ENCODE data around the gene RBM23. TPM values are rescaled to one million over a fixed set of nuclear protein-coding genes. Genes with fewer than 3 reads are reported as not detected.

The RBM23 gene
- total and polyA plus RNA-seq, 2 donors (not counting 3 experiments of a cell fraction or from before 2014, with no cell fraction given) = 67.7 to 68.9 TPM

DNA sequence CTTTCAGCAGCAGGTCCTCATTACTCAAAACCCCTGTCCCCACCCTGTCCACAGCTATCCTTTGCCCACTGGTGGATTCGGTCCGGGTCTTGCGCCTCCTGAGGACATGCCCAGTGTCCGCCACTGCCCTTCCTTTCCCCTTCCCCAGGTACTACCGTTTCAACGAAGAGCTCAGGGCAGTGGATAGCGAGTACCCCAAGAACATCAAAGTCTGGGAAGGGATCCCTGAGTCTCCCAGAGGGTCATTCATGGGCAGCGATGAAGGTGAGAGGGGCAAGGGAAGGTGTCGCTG lies 73.9 kb downstream of the RBM23 start:
- DNase-seq (ENCODE audit: low read depth, low spot score) (no peak), FAIRE-seq (no peak)
- H3K27me3 ChIP-seq (ENCODE audit: control insufficient read depth in 2 of 2, insufficient read depth in 2 of 2, low read length in 2 of 2) = no peaks in the 10 kb centered on the region
- H3K27ac ChIP-seq (ENCODE audit: insufficient read depth, low read depth, low read length) = no peak overlapping the region
- ChIA-PET CTCF (interaction anchor here (1.2 to 1.6 kb wide), 2 partner anchors 22 to 275 kb away, joined by 5 read pairs; no protein-coding TSS in a partner anchor), POLR2A (no interaction called here)
- no peaks in the 10 kb centered on the region for H3K9me1 ChIP-seq (replicated peaks; ENCODE audit: control insufficient read depth, extremely low read depth, insufficient read depth, low read length)
- no peak overlapping the region for H3K4me3 ChIP-seq (replicated peaks in 1 of 3; ENCODE audit: insufficient read depth in 1 of 3, low read depth in 1 of 3, low read length in 3 of 3)
- H4K20me1 ChIP-seq (replicated peaks; ENCODE audit: control insufficient read depth, extremely low read depth, insufficient read depth, low read length) = no peaks in the 10 kb centered on the region
- dilution Hi-C loops (cut with MboI; ENCODE audit: extremely low pct_ligation_motif_present, low sequenced_read_pairs) = no loop called here
- H3K9me3 ChIP-seq (replicated peaks; ENCODE audit: control insufficient read depth, insufficient read depth, low read length) = no peaks in the 10 kb centered on the region
- H3K4me2 ChIP-seq (ENCODE audit: insufficient read depth, low read length) = no peak overlapping the region
- no peak overlapping the region for H3K9ac ChIP-seq (replicated peaks; ENCODE audit: extremely low read depth, insufficient read depth, low read length)
- intact Hi-C loops (cut with micrococcal nuclease) = no loop called here
- H3K4me1 ChIP-seq (ENCODE audit: control insufficient read depth, extremely low read depth, insufficient read depth, low read length) = peaks cover 50% of the 10 kb centered on the region
- no peak overlapping the region for H2AFZ ChIP-seq (ENCODE audit: low read depth, low read length)
- peaks cover 62% of the 10 kb centered on the region for H3K79me2 ChIP-seq (ENCODE audit: control insufficient read depth, insufficient read depth, low read length)
- peaks cover 36 to 59% of the 10 kb centered on the region in 2 experiments for H3K36me3 ChIP-seq (ENCODE audit: control insufficient read depth in 2 of 2, extremely low read depth in 1 of 2, insufficient read depth in 2 of 2, low read length in 2 of 2)
- no TSS peak for BruUV-seq (replicated peaks)
- TF ChIP-seq POLR2AphosphoS5 (IDR thresholded peaks at IDR 0.05; ENCODE audit: insufficient read depth, low read depth, low read length) = no peak
- no peak for TF ChIP-seq EZH2 (IDR thresholded peaks at IDR 0.05; ENCODE audit: borderline replicate concordance, low read depth, low read length, severe bottlenecking)
- no peak for TF ChIP-seq FOS (IDR thresholded peaks at IDR 0.05; ENCODE audit: borderline replicate concordance, insufficient read depth, low read length)

DNA sequence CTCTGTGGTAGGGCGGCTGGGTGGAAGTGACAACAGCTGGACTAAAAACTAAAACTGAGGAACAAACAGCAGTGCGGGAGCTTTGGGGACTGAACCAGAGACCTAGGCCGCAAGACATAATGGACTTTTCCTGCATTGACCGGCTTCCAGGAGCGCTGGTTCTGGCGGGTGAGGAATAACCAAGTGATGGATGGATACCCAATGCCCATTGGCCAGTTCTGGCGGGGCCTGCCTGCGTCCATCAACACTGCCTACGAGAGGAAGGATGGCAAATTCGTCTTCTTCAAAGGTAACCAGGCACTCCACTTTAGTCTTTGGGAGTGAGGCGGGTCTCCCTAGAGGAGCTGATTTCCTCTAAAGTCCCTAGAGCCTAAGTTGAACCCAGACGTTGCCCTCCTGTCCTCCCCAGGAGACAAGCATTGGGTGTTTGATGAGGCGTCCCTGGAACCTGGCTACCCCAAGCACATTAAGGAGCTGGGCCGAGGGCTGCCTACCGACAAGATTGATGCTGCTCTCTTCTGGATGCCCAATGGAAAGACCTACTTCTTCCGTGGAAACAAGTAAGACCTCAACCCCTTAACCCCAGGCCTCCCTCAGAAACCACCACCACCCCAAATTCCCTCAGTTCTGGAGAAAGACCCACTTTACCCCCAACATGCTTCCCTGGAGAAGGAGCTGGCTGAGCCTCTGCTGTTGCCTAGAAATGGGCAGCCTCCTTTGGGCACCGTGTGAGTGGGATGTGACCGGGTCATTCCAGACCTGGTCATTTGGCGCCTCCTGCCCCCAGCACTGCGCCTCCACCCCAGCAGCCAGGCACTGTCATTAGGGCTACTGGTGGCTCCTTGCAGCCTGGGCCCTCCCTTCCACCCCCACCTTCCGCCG lies 74.5 kb downstream of the RBM23 start:
- Histone ChIP-seq H2AFZ (ENCODE audit: low read depth, low read length) (no peak overlapping the region), H3K27ac (ENCODE audit: insufficient read depth, low read depth, low read length) (no peak overlapping the region), H3K4me3 (replicated peaks in 1 of 3; ENCODE audit: insufficient read depth in 1 of 3, low read depth in 1 of 3, low read length in 3 of 3) (no peak overlapping the region), H4K20me1 (replicated peaks; ENCODE audit: control insufficient read depth, extremely low read depth, insufficient read depth, low read length) (no peaks in the 10 kb centered on the region), H3K4me2 (ENCODE audit: insufficient read depth, low read length) (no peak overlapping the region), H3K9me1 (replicated peaks; ENCODE audit: control insufficient read depth, extremely low read depth, insufficient read depth, low read length) (no peaks in the 10 kb centered on the region), H3K4me1 (ENCODE audit: control insufficient read depth, extremely low read depth, insufficient read depth, low read length) (peaks cover 47% of the 10 kb centered on the region), H3K36me3 (ENCODE audit: control insufficient read depth in 2 of 2, extremely low read depth in 1 of 2, insufficient read depth in 2 of 2, low read length in 2 of 2) (peaks cover 38 to 60% of the 10 kb centered on the region in 2 experiments), H3K27me3 (ENCODE audit: control insufficient read depth in 2 of 2, insufficient read depth in 2 of 2, low read length in 2 of 2) (no peaks in the 10 kb centered on the region), H3K9ac (replicated peaks; ENCODE audit: extremely low read depth, insufficient read depth, low read length) (no peak overlapping the region), H3K9me3 (replicated peaks; ENCODE audit: control insufficient read depth, insufficient read depth, low read length) (no peaks in the 10 kb centered on the region), H3K79me2 (ENCODE audit: control insufficient read depth, insufficient read depth, low read length) (peaks cover 67% of the 10 kb centered on the region)
- dilution Hi-C loops (cut with MboI; ENCODE audit: extremely low pct_ligation_motif_present, low sequenced_read_pairs) = no loop called here
- ChIA-PET CTCF (interaction anchor here (0.8 to 1.2 kb wide), 2 partner anchors 191 to 274 kb away, joined by 3 to 5 read pairs; no protein-coding TSS in a partner anchor), POLR2A (no interaction called here)
- no TSS peak for BruUV-seq (replicated peaks)
- no peak for FAIRE-seq
- intact Hi-C loops (cut with micrococcal nuclease) = no loop called here
- TF ChIP-seq, protein P1, sequence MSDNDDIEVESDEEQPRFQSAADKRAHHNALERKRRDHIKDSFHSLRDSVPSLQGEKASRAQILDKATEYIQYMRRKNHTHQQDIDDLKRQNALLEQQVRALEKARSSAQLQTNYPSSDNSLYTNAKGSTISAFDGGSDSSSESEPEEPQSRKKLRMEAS (IDR thresholded peaks at IDR 0.05; ENCODE audit: insufficient read depth, insufficient read length) = no peak
- no peak for DNase-seq (ENCODE audit: low read depth, low spot score)

Small RNAs within 50 kb of the gene (small RNA-seq; reads per million reads assigned to genes)
- gene RF00019 (ENCODE audit: insufficient read depth, insufficient read length, low read depth, low replicate concordance) = not detected

Other genes starting within 250 kb of the RBM23 start
- gene OXA1L, start 152.5 kb downstream of the RBM23 start, total RNA-seq = 200 and 212 TPM in 2 replicates
- gene OXA1L, start 152.5 kb downstream of the RBM23 start, polyA plus RNA-seq = 294 and 328 TPM in 2 replicates
- gene SLC7A7, start 103.7 kb downstream of the RBM23 start, total RNA-seq = 18.5 and 22.5 TPM in 2 replicates
- 94.0 and 103 TPM in 2 replicates for gene SLC7A7, start 103.7 kb downstream of the RBM23 start, polyA plus RNA-seq
- gene MRPL52, start 89.3 kb downstream of the RBM23 start, total RNA-seq = 174 TPM in 2 replicates
- gene MRPL52, start 89.3 kb downstream of the RBM23 start, polyA plus RNA-seq = 81.1 and 127 TPM in 2 replicates
- 603 and 615 TPM in 2 replicates for gene MMP14, start 82.6 kb downstream of the RBM23 start, total RNA-seq
- gene MMP14, start 82.6 kb downstream of the RBM23 start, polyA plus RNA-seq = 501 and 506 TPM in 2 replicates
- gene LRP10, start 47.4 kb downstream of the RBM23 start, total RNA-seq = 119 and 123 TPM in 2 replicates
- gene LRP10, start 47.4 kb downstream of the RBM23 start, polyA plus RNA-seq = 157 and 192 TPM in 2 replicates
- gene REM2, start 35.9 kb downstream of the RBM23 start, total RNA-seq = 0.33 TPM in 1 of 2 replicates, not detected in the other
- gene REM2, start 35.9 kb downstream of the RBM23 start, polyA plus RNA-seq = 0.06 TPM in 1 of 2 replicates, not detected in the other
- gene PRMT5, start 10.2 kb upstream of the RBM23 start, total RNA-seq = 67.2 and 73.1 TPM in 2 replicates
- 185 and 197 TPM in 2 replicates for gene PRMT5, start 10.2 kb upstream of the RBM23 start, polyA plus RNA-seq
- gene HAUS4, start 37.9 kb upstream of the RBM23 start, total RNA-seq = 33.8 and 37.4 TPM in 2 replicates
- 23.5 and 30.3 TPM in 2 replicates for gene HAUS4, start 37.9 kb upstream of the RBM23 start, polyA plus RNA-seq
- gene AJUBA, start 63.4 kb upstream of the RBM23 start, total RNA-seq = 54.1 and 61.7 TPM in 2 replicates
- 50.0 and 50.7 TPM in 2 replicates for gene AJUBA, start 63.4 kb upstream of the RBM23 start, polyA plus RNA-seq
- gene C14orf93, start 91.0 kb upstream of the RBM23 start, total RNA-seq = 5.4 and 7.1 TPM in 2 replicates
- 9.2 and 10.0 TPM in 2 replicates for gene C14orf93, start 91.0 kb upstream of the RBM23 start, polyA plus RNA-seq
- gene PSMB5, start 115.8 kb upstream of the RBM23 start, total RNA-seq = 214 and 236 TPM in 2 replicates
- gene PSMB5, start 115.8 kb upstream of the RBM23 start, polyA plus RNA-seq = 459 and 464 TPM in 2 replicates
- gene PSMB11, start 123.1 kb upstream of the RBM23 start, total RNA-seq = not detected in 2 replicates
- gene PSMB11, start 123.1 kb upstream of the RBM23 start, polyA plus RNA-seq = not detected in 2 replicates
- gene CDH24, start 138.4 kb upstream of the RBM23 start, total RNA-seq = 20.2 and 21.7 TPM in 2 replicates
- gene CDH24, start 138.4 kb upstream of the RBM23 start, polyA plus RNA-seq = 52.9 and 63.1 TPM in 2 replicates
- 220 and 240 TPM in 2 replicates for gene ACIN1, start 176.0 kb upstream of the RBM23 start, total RNA-seq
- gene ACIN1, start 176.0 kb upstream of the RBM23 start, polyA plus RNA-seq = 136 and 146 TPM in 2 replicates
- 55.5 and 58.3 TPM in 2 replicates for gene C14orf119, start 176.4 kb upstream of the RBM23 start, total RNA-seq
- 60.5 and 78.7 TPM in 2 replicates for gene C14orf119, start 176.4 kb upstream of the RBM23 start, polyA plus RNA-seq
- gene CIROP, start 185.8 kb upstream of the RBM23 start, total RNA-seq = not detected in 2 replicates
- gene CIROP, start 185.8 kb upstream of the RBM23 start, polyA plus RNA-seq = not detected in 2 replicates
- not detected in 2 replicates for gene CEBPE, start 200.1 kb upstream of the RBM23 start, total RNA-seq
- not detected in 2 replicates for gene CEBPE, start 200.1 kb upstream of the RBM23 start, polyA plus RNA-seq

All from endothelial cell of umbilical vein (primary cell).